NCI-H446 treated with DMSO at 0.1 percent for 48 hours (cell line): Measurements from ENCODE around the gene RCC2.

Source experiments
- DNase-seq: peaks from one replicate; lab custom pipeline; 2025; lab: John Stamatoyannopoulos, UW

RCC2 gene

GRCh38 chr1:17441993-17442357, 2.5 kb upstream of the RCC2 start:
- no peak for DNase-seq

DNA sequence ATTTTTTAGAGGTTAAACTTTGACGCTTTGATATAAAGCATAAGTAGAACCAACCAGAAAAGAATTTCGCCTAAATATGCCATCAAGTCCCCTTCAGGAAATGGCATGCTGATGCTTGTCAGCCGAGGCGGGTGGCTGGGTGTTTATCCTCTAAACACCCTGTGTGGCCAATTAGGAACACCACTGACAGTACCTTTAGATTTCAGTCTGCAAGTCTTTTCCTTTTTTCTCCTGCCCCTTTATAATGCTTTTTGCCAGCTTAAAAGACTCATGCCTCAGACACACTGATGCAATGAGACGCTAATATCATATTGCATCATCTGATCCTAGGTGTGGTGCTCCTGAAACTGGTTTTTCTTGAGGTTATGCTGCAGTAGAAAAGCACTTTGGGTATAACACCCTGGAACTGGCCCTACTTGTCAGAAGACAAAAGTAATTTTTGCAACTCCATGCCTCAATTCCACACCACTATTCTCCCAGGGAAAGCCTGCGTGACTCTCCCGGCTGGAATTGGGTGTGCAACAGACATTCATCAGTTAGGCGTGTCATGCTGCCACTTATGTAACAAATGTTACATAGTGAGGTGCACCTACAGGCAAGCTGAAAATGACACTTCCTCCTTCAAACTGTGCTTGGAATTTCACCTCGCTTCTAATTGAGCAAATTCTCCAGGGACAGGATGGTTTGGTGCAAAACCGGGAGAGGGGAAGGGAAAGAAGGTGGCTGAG, 2.0 kb upstream of the RCC2 start:
- no peak for DNase-seq

GRCh38 chr1:17440827-17441168, 1.3 kb upstream of the RCC2 start:
- no peak for DNase-seq

DNA sequence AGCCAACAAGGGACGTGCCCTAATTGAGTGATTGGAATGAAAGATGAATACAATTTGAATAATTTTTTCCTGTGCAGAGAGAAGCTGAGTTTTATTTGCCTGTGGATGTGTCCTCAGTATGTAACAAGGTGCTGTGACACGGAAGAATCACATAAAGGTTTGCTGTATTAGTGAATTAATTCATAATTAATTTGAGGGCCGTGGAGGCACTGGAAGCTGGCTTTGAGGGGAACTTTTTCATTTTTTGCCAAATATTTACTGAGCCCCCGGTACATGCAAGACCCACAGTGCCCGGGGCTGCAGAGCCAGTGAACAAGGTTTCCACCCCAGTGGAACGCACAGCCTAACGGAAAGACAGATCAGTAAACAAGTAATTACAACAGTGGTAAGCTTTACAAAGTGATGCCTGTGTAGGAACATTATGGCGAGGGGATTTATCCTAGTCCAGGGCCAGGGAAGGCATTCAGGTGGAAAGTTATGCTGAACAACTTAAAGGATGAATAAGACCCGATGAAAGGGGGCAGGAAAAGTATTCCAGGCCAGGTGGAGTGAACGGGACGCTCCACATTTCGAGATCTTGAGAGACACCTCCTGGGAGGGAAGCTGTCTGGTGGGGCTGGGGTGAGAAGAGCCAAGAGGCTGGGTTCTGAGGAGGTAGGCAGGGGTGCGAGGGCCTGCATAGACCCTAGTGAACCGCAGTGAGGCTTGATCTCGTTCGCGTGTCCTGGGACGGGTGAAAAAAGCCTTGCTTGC, 773 bp upstream of the RCC2 start:
- no peak for DNase-seq

GRCh38 chr1:17438318-17439249, 893 bp downstream of the RCC2 start:
- no peak for DNase-seq

DNA sequence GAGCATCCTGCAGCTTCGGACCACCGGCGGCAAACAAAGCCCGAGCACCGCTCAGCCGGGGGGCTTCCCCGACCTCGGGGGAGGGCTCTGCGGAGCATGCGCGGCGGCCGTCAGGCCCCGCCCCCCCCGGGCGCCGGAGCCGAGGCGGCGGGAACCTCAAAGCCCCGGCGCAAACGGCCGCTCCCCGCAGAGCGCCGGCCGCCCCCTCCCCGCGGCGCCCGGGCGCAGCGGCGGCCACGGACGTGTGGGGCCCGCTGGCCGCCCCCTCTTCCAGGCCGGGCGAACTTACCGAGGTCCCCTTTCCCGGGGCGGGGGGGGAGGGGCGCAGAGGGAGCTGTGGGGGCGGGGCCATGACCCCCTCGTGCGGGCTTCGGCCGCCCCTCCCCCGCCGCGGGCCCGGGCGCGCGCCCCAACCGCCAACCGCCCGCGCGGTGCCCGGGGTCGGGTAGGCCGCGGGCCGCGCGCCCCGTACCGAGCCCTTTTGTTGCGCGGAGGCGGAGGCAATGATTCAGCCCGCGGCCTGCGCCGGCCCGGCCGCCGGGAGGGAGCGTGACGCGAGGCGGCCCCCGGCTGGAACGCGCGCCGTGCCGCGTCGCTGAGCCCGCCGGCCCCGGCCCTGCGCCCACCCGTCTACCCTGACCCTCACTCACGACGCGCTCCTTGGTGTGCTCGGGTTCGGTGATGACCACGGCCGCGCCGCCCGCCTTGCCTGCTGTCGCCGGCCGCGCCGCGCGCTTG, 1.7 kb downstream of the RCC2 start:
- DNase-seq = no peak

DNA sequence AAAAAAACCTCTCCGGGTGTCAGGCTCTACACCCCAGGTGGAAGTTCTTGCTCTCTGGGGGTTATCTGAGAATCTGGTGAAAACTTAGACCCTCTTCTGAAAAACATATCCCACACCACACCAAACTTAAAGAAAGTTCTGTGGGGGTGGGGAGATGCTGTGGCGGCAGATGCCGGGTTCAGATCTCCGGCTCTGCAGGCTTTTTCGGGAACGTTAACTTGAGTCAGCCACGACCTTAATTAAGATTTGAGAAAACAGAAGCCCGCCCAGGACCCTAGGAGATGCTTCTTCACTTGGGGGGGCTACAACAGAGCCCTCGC, 2.3 kb downstream of the RCC2 start:
- no peak for DNase-seq

DNA sequence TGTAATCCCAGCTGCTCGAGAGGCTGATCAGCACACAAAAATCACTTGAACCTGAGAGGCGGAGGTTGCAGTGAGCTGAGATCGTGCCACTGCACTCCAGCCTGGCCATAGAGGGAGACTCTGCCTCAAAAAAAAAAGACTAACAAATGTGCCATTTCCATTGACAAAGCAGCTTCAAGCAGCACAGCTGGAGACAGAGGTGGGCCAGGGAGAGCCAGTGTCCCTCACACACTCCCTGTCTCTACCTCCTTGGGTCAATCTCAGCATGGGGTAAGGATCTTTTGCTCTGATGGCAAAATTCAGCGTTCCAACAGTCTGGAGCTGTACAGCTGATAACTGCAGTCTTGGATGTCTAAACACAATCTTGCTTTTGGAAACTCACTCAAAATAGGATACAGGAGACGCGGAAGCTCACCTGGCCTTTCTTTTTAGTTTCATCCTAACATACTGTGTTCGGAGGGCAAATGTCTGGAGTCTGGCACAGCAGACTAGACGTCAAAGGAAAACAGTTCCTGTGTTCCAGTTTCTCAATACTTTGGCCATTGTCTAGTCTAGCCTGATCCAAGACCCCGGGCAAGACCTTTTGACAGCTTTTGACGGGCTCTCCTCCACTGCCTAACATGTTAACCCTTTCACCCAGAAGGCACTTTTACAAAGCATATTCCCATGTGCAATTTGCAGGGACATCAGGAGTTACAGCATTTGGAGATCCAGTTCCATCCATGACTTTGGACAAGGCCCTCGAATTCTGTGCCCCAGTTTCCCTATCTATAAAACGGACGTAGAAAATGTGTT, 2.9 kb downstream of the RCC2 start:
- no peak for DNase-seq

GRCh38 chr1:17434601-17435000, 4.9 kb downstream of the RCC2 start:
- no peak for DNase-seq

DNA sequence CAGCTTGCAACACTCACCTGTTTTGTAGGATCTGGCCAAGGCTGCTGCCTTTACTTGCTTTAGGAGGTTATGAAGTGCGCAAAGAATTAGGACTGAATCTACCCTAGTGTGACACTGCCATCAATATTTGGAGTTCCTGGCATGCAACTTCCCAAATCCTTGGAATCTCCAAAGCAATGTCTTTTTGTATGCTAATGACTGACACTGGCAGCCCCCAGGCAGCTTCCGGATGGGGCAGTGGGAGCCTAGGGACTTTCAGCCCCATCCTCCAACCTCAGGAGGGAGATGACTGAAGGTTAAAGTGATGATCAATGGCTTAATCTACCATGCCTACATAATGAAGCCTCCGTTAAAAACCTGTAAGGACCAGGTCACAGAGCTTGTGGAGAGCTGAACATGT, 5.5 kb downstream of the RCC2 start:
- no peak for DNase-seq

DNA sequence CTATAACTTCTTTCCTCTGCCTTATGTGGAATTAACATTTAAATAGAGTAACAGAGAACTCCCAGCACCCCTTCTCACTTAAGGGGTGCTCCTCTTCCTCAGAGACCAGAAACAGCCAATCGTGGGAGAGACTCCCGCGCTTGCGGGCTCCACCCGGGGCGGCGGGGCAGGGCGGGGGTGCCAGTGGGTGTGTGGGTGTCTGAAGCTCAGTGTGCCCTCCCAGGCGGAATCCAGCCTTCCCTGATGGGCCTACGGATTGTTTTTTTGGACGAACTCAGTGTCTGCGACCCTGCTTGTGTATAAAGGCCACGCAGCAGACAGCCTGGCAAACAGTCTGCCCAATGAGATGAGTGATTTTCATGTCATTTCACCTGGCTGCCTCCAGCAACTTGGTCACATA, 6.2 kb downstream of the RCC2 start:
- DNase-seq = no peak

GRCh38 chr1:17432412-17432811, 7.1 kb downstream of the RCC2 start:
- DNase-seq = no peak

GRCh38 chr1:17429183-17429582, 10.3 kb downstream of the RCC2 start:
- DNase-seq = no peak

GRCh38 chr1:17427696-17428660, 11.5 kb downstream of the RCC2 start:
- DNase-seq = no peak

DNA sequence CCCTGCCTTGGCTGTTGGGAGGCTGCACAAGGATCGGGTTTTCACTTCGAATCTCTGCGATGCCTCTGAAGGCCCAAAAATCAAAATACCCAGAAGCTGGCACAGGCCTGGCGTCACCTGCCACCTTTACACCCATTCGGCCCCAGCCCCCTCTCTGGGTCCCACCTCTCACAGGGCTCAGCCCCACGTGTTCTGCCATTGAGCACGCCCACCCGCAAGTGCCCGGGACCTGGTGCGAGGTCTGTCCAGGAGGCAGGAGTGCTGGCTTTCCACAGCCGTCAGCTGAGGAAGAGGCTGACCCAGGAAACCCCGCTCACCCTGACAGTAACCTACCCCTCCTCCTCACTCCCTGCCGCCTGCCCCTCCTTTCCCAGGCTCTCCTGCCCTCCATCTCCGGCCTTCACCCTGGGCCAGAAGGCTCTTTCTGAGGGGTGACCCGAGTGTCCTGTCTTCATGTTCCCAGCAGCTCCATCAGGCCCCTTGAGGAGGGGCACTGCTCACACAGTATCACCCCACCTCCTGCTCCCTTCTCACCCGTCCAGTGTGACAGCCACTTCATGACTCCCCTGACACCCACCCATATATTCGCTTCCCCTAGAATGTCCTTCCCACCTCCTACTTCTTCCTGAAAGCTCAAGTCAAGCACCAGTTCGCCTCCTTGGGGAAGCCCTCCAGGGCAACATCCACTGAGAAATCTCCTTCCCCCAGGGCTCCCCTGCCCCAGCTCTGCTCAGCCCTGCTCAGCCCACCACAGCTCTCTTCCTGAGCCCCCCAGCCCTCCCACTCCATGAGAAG, 13.5 kb downstream of the RCC2 start:
- no peak for DNase-seq

GRCh38 chr1:17423781-17424245, 15.7 kb downstream of the RCC2 start:
- DNase-seq = no peak

DNA sequence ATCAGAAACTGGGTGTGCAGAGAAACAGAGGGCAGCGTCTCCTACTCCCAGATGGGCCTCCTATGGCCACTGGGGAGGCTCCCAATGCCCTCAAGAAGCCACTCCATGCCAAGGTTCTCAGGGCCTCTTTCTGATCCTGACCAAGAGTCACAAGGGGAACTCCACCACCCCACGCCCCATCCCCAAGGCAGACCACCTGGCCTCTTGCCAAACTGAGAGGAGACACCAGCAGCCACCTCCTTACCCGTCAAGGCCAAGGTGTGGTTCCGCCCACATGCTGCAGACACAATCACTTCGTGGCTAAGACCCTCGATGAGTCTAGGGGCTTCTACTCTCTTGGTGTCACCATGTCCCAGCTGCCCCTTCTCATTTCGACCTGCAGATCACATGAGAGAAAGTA, 17.0 kb downstream of the RCC2 start:
- no peak for DNase-seq

- DNase-seq = no peak
These were observed 19.0 kb downstream of the RCC2 start for GRCh38 chr1:17420391-17420918.
